Peyer's patch (tissue), 4 donors: Measurements from ENCODE around the gene C18orf54.
"Not testable (repeated sequence)": the region's sequence is repeated elsewhere in the genome, so short reads cannot be mapped to it uniquely, and the experiment has no call there.

Experiments used
- POLR2A ChIP-seq, 2 donors: fragments of 450-650 bp; IDR thresholded peaks; one replicate each; pipeline ENCODE4 v1.5.1; 2017; ENCODE audit warnings: antibody characterized with exemption in 2 of 2, mild to moderate bottlenecking in 2 of 2, moderate library complexity in 2 of 2
- TF ChIP-seq, protein P1 (sequence below), 6 experiments: fragments of 450-650 bp in 4 of 6; fragments of 200-600 bp in 2 of 6; sonication (generic) in 1 of 6; IDR thresholded peaks; one replicate each; pipeline ENCODE4 v1.5.1; 2017 to 2019; ENCODE audit warnings: antibody characterized with exemption in 6 of 6, mild to moderate bottlenecking in 3 of 6, moderate library complexity in 1 of 6

DNA sequence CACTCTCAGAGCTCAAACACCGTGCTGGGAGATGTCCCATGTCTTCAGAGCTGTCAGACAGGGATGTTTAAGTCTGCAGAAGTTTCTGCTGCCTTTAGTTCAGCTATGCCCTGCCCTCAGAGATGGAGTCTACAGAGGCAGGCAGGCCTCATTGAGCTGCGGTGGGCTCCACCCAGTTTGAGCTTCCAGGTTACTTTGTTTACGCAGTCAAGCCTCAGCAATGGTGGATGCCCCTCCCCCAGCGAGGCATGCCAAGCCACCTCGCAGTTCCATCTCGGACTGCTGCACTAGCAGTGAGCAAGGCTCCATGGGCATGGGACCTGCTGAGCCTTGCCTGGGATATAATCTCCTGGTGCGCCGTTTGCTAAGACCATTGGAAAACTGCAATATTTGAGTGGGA lies 48.1 kb upstream of the C18orf54 start:
- not testable (repeated sequence) for TF ChIP-seq POLR2A (IDR thresholded peaks at IDR 0.05)
- TF ChIP-seq, protein P1, sequence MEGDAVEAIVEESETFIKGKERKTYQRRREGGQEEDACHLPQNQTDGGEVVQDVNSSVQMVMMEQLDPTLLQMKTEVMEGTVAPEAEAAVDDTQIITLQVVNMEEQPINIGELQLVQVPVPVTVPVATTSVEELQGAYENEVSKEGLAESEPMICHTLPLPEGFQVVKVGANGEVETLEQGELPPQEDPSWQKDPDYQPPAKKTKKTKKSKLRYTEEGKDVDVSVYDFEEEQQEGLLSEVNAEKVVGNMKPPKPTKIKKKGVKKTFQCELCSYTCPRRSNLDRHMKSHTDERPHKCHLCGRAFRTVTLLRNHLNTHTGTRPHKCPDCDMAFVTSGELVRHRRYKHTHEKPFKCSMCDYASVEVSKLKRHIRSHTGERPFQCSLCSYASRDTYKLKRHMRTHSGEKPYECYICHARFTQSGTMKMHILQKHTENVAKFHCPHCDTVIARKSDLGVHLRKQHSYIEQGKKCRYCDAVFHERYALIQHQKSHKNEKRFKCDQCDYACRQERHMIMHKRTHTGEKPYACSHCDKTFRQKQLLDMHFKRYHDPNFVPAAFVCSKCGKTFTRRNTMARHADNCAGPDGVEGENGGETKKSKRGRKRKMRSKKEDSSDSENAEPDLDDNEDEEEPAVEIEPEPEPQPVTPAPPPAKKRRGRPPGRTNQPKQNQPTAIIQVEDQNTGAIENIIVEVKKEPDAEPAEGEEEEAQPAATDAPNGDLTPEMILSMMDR (IDR thresholded peaks at IDR 0.05): not testable (repeated sequence)
